HG02870 (cell line): ENCODE measurements around the gene PLCH2.

ENCODE experiments used
- ATAC-seq: cut with Tn5 transposase; IDR thresholded peaks from one replicate; pipeline ENCODE4 v1.9.1; 2021; ENCODE audit warnings: mild to moderate bottlenecking, moderate library complexity; ENCODE audit not compliant: unreplicated experiment

The PLCH2 gene

GRCh38 chr1:2508180-2508579, 32.1 kb downstream of the PLCH2 start:
- ATAC-seq: no peak

GRCh38 chr1:2508751-2509150, 32.7 kb downstream of the PLCH2 start:
- ATAC-seq: no peak

- no peak for ATAC-seq
Observed at GRCh38 chr1:2509589-2509988, 33.5 kb downstream of the PLCH2 start.

DNA sequence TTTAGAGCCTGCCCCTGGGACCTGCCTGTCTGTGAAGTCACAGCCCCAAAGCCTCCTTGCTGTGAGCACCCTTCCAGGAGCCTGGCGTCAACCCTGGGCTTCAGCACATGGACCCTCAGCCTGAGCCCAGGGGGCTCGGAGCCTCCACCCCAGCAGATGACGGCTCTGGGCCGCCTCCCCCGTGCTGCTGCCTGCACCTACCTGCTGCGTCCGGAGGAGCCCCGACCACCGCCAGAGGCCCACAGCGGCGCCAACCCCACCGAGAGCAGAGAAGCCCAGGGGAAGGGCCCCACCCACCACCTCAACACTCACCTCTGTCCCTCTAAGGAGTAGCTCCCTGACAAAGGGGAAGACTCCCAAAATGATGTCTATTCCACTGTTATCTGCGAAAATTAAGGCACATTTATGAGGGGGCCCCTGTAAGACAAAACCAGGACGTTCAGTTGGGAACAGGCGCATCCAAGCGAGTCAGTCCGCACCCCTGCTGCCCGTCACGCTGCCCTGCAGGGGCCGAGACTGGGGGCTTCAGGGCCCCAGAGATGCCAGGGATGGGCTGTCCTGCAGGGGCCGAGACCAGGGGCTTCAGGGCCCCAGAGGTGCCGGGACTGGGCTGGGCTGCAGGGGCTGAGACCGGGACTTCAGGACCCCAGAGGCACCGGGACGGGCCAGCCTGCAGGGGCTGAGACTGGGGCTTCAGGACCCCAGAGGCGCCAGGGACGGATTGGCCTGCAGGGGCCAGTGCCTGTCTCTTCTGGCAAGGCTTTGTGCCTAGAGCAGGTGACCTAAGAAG, 34.5 kb downstream of the PLCH2 start:
- no peak for ATAC-seq

DNA sequence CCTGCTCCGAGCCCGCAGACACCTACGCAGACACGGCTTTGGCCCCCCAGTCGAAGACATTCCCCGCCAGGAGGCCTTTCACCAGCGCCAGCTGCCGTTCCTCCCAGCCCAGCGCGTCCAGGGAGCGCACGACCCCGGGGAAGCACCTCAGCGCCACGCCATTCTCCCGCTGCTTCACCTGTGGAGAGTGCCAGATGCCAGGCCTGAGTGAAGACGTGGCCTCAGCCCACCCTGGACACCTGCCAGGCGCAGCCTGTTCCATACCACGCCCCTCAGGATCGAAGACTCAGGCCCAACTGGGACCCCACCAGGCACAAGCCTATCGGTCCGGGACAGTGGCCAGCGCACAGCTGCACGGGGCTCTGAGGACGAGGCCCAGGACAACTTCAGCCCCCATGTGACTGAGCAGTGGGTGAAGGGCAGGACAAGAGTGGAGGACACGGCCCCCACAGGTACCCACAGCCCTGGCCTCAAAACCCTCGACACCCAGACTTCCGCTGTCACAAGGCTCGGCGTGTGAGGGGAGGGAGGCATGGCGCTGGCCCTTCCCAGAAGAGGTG, 36.9 kb downstream of the PLCH2 start:
- ATAC-seq: no peak

DNA sequence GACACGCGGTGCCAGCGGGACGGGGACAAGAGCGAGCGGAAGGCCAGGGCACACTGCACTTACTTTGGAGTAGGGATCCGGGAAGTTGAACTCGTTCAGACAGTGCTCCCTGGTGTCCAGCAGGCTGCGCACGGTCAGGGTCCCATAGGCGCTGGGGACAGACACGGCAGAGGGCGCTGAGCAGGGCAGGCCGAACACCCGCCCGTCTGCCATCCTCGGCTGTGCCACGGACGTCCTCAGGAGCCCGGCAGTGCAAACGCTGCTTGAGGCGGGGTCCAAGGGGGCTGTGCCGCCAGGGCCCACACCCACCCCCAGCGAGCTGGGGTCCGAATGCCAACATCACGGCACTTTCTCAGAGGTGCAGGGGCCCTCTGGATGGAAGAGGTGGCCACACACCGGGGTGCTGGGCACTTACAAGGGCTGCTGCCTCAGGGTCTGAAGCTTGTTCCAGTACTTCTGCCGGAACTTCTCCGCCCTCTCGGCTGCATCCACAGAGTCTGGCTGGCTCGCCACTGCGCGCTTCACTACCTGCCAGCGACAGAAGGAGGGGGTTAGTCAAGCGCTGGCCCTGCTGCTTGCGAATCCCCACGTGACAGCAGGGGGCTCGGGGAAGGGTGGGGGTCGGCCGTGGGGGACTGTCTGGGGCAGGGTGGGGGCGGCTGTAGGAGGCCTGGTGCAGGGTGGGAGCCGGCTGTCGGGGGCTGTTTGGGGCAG, 38.0 kb downstream of the PLCH2 start:
- ATAC-seq: no peak

DNA sequence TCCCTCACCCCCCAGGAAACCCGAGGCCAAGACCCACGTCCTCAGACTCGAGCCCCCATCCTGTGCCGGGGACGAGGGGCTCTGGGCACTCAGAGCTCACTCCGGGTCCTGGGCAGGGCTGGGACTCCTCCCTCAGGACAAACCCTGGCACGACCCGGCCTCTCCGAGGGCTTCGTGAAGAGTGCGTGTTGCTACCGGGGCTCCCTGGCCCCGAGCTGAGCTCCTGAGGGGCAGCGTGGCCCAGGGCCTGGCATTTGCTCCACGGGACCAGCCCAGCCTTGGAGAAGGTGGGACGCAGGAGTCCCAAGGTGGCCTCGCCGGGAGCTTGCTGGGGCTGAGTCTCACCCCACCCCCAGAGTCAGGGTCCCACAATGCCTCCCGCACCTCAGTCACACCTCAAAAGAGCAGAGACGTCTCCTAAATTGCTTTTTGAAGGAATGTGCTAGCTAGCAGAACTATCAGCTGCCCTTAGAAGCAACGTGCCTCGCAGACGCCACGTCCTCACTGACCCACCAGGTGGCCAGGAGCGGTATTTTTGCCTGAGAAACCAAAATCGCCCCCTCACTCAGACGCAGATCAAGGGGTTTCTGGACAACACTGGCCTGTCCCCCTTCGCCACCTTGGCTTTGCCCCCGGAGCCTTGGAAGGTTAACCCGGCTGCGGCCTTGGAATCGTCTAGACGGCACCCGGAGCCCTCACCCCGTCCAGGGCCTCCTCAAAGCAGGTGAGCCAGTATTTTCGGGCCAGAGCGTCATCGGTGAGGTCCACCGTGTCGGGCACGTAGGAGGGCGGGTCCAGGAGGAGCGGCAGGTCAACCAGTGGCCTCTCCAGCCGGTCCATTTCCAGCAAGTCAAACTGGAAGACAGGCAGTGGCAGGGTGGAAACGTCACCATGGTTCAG, 39.0 kb downstream of the PLCH2 start:
- no peak for ATAC-seq

DNA sequence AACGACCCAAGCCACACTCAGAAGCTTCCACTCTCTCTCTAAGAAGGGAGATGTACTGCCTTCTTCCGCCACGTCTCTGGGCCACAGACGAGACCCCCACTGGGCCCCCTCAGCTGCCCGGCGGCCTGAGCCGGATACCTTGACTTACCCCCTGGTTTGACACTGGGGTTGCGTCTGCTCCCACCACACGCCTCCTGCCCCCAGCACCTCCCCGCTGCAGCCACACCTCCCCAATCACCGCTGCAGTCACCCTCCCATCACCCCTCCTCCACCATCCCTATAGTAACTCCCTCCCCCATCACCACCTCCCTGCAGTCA, 39.6 kb downstream of the PLCH2 start:
- no peak for ATAC-seq

DNA sequence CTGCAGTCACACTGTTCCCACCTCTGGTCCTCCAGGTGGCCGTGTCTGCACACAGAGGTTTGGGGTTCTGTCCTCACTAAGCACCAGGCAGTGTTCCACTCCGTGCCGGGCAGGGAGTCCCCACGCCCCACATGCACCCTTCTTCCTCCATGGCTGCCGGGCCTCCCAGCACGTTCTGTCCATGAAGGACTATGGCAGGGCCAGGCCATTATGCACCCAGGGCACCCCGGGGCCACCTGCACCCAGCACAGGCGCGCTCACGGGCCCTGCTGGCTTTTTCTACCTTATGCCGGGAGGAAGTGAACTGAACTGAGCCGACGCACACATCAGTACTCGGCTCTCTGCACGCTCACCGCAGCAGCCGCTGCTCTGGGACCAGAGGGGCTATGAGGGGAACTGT, 40.0 kb downstream of the PLCH2 start:
- no peak for ATAC-seq

DNA sequence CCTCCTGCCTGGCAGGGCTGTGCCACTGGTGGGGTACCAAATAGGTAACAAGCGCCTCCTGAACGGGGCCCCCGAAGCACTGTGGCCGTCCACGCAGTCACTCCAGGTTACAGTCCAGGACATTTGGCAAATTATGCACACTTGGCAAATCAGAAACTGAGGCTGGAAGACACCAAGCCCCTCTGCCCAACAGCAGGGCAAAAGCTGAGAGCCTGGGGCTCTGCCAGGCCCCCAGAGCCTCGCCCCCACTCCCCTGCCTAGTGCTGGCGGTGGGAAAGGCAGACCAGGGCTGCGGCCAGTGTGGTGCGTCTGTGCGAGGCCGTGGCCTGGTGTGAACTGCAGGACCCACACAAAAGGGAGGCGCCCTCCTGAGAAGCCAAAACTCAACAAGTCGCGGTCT, 40.9 kb downstream of the PLCH2 start:
- ATAC-seq: no peak

DNA sequence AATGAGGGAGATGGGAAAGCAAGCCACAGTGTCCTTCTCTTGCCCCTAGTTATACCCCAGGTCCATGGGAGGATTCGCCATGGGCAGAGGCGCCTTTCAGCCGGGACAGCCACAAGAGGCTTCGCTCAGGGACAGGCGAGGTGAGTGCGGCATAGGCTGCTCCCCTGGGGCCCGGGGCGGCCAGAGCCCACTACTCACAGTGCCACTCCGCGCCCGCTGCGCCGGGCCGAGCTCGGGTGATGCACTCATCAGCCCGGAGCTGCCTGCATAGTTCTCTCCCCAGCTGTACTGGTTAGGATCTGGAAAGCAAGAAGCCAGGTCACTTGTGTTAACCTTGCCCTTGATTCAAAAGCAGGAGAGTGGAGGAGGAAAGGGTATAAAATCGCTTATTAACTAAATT, 41.9 kb downstream of the PLCH2 start:
- ATAC-seq: no peak

- ATAC-seq: no peak
Observed at GRCh38 chr1:2518528-2518927, 42.4 kb downstream of the PLCH2 start.

DNA sequence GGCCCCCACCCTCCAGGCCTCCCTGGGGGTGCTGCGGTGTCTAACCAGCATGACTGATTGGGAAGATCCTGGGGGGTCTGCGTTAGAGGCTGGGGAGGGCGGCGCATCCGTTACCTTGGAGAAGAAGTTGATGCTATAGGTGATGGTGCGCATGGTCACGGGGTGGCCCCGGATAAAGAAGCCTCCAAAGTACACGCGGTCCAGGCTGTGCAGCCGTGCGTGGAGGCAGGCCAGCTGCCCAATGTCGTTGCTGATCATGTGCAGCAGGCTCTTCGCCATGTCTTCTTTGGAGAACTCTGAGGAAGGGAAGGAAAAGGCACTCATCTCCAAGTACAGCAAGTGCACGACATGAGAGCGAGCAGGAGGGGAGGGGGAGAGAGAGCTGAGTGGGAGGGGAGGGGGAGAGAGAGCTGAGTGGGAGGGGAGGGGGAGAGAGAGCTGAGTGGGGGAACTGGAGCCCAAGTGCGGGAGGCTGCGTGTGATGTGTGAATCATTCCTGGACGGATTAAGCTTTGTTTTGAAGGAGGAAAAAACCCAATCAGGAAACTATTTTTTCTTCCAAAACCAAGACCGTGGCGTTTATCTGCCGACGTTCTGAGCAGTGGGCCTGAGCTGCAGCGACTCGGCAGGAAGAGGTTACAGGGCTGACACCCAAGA, 43.1 kb downstream of the PLCH2 start:
- no peak for ATAC-seq

GRCh38 chr1:2519729-2520128, 43.6 kb downstream of the PLCH2 start:
- no peak for ATAC-seq

GRCh38 chr1:2520206-2520605, 44.1 kb downstream of the PLCH2 start:
- no peak for ATAC-seq

- ATAC-seq: no peak
Observed at GRCh38 chr1:2520806-2521205, 44.7 kb downstream of the PLCH2 start.

DNA sequence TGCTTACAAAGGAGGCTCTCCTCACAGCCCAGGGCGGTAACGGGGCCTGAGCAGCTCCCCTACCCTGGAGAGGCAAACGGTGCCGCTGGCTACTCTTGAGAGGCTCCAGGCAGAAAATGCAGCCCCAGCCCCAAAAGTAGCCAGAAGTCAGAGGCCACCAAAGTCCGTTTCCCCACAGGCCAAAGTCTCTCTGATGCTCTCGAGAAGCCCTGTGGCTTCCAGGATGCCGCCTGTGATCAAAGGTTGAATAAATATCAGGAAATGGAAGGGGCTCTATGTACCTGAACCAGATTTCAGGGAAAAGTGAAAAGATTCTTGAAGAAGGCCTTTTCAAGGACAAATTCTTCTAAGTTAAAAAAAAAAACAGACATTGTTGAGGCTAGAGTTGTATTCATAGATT, 46.1 kb downstream of the PLCH2 start:
- ATAC-seq: no peak

DNA sequence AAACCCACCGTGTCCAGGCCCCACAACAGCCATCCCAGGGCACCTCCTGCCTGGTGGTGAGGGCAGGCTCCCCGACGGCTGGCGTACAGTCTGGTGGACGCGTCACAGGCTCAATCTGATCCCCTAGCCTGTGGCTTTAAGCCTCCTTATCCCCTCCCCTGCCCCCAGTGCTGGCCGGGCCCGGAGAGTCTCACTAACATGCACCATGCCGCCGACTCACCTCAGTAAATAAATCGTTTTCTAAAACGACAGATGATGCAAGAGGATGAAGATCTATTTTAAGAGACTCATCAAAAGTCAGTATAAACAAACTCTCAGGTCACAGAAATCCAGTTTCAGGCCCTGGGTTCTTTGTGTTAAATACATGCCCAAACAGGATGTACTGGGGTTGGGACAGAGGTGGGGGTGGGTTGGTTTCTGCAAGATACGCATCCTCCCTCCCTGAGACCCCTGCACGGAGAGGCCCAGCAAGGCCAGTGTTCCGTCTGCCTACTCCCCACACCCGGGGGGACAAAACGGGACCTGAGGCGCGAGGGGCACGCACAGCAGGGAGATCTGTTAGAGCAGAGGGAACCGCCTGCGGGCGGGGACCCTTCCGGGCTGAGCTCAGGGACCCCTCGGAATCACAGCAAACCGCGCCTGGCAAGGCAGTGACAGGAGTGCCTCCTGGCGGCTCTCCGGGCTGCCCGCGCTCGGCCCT, 47.3 kb downstream of the PLCH2 start:
- ATAC-seq: no peak

- ATAC-seq: no peak
Observed at GRCh38 chr1:2523891-2524609, 48.0 kb downstream of the PLCH2 start.

- ATAC-seq: no peak
Observed at GRCh38 chr1:2525572-2525919, 49.5 kb downstream of the PLCH2 start.
